ENCODE results near the gene ARHGAP26. TPM values are rescaled to one million over a fixed set of nuclear protein-coding genes. Genes with fewer than 3 reads are reported as not detected.
"Not testable (repeated sequence)": the region's sequence is repeated elsewhere in the genome, so short reads cannot be mapped to it uniquely, and the experiment has no call there.

The ARHGAP26 gene
- total RNA-seq, 1 experiment from 2014 or later, result 38.3 TPM

DNA sequence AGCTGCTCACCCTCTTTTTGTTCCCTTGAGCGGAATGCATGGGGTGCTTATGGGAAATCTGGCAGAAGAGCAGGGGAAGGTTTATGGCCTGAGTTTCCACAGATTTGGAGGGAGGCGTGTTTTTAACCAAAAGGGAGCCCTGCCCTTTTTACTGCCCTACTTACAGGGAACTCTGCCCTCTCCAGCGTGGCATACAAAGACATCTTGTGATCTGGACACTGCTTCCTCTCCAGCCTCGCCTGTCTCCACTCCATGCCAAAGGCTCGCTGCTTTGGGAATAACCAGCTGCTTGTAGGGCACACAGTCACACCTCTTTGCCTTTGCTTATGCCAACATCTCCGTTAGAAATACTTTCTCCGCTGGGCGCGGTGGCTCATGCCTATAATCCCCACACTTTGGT lies 314.2 kb downstream of the ARHGAP26 start:
- in situ Hi-C loops (cut with HindIII; ENCODE audit: low pct_unique_long_range_greater_than_20kb, low sequenced_read_pairs), result no loop called here
- DNase-seq (ENCODE audit: low read depth), result no peak

DNA sequence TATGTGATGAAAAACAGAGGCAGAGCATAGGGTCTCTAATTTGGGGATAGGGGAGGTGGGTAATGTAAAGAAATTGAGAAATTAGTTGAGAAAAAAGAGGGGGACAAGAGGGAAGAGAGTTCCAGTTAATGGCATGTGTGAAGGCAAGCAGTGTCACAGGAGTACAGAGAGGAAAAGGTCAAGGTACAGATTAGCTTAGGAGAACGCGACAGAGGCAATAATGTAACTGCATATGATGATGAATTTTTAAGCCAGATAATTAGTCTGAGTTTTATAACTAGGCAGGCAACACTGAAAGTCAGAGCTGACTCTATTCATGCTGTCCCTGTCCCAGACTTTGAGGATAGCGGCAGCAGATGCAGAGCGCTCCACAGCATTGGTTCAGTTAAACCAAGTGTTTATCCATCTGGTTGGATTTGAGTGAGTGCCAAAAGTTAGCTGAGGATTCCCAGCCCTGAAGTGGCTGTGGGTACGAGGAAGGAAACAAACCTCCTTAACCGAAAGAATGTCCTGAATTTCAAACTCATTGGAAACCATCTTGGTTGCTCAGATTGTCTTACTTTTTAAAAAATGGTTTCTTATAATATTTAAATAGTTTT lies 315.2 kb downstream of the ARHGAP26 start:
- no peak for DNase-seq (ENCODE audit: low read depth)
- in situ Hi-C loops (cut with HindIII; ENCODE audit: low pct_unique_long_range_greater_than_20kb, low sequenced_read_pairs), result no loop called here

DNA sequence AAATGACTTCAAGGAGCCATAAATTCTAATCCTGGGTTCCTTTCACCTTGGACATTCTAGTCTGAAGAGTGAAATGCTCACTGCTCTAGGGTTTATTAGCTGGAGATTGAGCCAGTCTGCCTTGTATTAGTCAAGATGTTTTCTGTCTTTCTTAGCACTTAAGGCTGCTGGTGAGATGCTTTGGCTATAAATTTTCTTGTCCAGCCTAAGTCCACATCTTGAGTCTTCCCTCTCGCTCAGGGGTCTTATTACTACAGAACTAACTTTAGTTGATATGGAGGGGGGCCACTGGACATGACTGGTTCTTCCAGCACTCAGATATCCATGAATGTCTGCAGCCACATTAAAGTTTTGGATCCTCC lies 316.4 kb downstream of the ARHGAP26 start:
- in situ Hi-C loops (cut with HindIII; ENCODE audit: low pct_unique_long_range_greater_than_20kb, low sequenced_read_pairs), result no loop called here

DNA sequence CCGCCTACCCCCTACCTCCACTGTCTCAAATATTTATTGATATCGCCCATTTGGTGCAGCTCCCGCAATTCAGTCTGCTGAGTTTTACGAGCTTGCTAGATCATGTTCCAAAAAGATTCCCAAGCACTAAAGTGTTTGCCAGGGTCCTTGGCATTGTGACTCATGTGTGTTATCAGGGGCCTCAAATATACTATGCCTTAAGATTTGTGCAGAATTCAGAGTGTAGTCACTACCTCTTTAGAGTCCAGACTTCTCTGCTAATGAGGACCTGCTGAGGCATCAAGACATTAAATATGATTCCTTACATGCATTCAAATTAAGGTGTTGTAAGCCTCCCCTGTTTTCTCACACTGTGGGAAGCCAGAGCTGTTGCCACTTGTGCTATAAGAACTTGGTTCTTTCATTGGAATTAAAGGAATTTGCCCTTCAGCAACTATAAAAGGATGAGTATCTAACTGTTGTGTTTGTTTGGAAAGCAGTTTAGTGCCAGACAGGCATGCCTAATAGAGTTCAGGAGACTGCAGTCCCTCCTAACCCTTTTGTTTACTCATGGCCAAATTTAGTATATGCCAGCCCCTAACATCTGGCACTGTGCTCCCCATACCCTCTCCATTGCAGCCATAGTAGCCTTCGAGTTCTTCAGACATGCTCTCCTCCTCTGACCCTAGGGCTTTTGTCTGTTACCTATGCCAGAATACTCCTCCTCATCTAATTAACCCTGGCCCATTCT lies 316.9 kb downstream of the ARHGAP26 start:
- in situ Hi-C loops (cut with HindIII; ENCODE audit: low pct_unique_long_range_greater_than_20kb, low sequenced_read_pairs), result no loop called here
- DNase-seq (ENCODE audit: low read depth), result peak; percentile 35

More for the DNA sequence above, 316.4 kb downstream of the ARHGAP26 start:
- no peak for DNase-seq (ENCODE audit: low read depth)

DNA sequence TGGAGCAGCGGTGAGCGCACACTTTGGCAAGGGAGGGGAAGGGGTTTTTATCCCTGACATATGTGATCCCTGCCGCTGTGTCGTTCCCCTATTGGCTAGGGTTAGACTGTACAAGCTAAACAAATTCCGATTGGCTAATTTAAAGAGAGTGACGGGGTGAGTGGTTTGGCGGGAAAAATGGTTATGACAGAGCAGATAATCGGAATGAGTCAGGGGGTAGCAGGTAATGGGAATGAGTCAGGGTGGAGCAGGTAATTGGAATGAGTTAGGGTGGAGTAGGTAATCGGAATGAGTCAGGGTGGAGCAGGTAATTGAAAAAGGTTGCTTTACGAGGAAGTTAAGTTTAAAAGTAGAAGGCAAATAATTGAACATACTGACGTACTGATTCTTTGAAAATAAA lies 318.5 kb downstream of the ARHGAP26 start:
- in situ Hi-C loops (cut with HindIII; ENCODE audit: low pct_unique_long_range_greater_than_20kb, low sequenced_read_pairs); DNase-seq (ENCODE audit: low read depth): not testable (repeated sequence)

DNA sequence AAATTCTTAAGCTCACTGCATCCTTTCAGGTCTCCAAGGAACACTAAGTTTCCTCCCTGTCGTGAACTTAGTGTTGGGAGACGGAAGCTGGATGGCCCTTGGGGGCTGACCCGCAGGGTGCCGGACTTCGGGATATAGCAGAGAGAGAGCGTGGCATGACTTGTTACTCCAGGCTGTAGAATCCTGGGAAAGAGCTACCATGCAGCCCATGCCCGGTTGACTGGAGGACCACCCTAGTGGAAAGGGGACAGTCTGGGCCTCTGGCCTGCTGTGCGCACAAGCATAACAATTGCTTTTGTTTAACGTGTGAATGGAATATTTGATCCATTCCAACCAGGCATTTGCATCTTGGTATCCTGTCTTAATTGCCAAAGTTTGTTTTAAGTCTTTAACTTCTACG lies 319.9 kb downstream of the ARHGAP26 start:
- in situ Hi-C loops (cut with HindIII; ENCODE audit: low pct_unique_long_range_greater_than_20kb, low sequenced_read_pairs); DNase-seq (ENCODE audit: low read depth): not testable (repeated sequence)

DNA sequence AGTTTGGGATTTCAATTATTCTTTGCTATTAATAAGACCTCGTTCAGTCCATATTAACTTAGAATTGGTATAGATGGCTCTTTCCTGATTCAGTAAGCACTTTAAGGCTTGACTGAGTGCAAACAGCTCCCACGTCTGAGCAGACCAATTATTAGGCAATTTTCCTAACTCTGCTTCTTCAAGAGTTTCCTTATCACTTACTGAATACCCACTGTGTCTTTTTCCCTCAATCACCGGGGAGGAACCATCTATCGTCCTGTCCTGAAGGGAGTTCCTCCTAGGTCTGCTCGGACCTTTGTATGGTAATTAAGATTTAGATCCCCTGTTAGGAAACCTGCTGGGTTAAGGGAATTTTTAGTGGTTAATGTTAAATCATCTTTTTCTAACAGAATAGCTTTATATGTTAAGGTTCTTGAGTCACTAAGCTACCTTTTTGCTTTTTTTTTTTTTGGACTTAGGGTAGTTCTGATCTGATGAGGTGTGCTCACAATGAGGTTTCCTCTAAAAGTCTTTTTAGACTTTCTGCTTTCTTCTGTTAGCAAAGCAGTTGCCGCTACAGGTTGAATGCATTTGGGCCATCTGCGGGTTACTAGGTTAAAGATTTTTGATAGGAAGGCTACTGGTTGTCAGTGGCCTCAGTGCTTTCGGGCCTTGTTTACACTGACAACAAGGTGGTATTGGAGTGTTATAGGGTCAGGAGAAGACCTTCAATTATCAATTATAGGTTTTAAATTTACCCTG lies 322.7 kb downstream of the ARHGAP26 start:
- DNase-seq (ENCODE audit: low read depth); in situ Hi-C loops (cut with HindIII; ENCODE audit: low pct_unique_long_range_greater_than_20kb, low sequenced_read_pairs): not testable (repeated sequence)

DNA sequence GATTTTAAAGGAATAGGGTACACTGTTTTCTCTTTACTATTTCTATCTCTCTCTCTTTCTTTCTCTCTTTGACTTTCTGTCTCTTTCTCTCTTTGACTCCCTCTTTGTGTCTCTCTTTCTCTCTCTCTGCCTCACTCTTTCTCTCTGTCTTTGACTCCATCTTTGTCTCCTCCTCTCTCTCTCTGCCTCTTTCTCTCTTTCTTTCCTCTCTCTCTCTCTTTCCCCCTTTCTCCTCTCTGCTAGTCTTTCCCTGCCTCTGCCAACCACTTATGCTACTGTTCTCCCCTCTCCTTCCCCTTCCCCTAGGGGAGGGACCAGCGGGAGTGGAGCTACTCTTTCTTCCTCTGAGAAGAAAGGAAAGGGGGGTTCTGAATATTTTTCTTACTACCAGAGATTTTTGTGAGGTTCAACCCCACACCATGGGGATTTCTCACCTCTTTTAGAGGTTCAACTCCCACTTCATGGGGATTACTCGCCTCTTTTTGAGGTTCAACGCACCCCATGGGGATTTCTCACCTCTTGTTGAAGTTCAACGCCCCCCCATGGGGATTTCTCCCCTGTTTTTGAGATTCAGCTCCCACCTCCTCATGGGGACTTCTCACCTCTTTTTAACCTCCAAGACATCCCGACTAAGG lies 323.4 kb downstream of the ARHGAP26 start:
- in situ Hi-C loops (cut with HindIII; ENCODE audit: low pct_unique_long_range_greater_than_20kb, low sequenced_read_pairs), result no loop called here
- DNase-seq (ENCODE audit: low read depth), result no peak

DNA sequence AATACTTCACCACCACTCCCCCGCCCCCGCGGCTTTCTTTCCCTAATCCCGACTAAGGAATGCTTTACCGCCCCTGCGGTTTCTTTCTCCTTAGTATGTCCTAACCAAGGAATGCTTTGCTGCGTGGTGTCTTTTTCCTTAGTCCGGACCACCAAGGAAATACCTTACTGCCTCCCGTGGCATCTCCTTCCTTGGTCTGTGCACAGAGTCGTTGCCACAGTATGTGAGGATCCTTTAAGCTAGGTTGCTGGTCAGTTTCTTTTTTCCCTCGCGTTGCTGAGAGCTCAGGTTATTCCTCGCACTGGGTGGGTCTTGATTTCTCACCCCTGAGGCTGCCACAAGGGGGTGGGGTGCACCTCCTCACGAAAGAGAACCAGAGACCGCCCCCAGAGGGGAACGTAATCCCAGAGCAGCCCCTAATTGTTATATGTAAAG lies 323.9 kb downstream of the ARHGAP26 start:
- no peak for DNase-seq (ENCODE audit: low read depth)
- in situ Hi-C loops (cut with HindIII; ENCODE audit: low pct_unique_long_range_greater_than_20kb, low sequenced_read_pairs), result no loop called here

DNA sequence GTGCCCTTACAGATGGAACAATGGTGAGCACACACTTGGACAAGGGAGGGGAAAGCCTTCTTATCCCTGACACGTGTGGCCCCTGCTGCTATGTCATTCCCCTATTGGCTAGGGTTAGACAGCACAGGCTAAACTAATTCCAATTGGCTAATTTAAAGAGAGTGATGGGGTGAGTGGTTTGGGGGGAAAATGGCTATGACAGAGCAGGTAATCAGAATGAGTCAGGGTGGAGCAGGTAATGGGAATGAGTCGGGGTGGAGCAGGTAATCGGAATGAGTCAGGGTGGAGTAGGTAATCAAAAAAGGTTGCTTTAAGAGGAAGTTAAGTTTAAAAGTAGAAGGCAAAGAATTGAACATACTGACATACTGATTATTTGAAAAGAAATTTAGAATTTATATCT lies 324.4 kb downstream of the ARHGAP26 start:
- DNase-seq (ENCODE audit: low read depth); in situ Hi-C loops (cut with HindIII; ENCODE audit: low pct_unique_long_range_greater_than_20kb, low sequenced_read_pairs): not testable (repeated sequence)

DNA sequence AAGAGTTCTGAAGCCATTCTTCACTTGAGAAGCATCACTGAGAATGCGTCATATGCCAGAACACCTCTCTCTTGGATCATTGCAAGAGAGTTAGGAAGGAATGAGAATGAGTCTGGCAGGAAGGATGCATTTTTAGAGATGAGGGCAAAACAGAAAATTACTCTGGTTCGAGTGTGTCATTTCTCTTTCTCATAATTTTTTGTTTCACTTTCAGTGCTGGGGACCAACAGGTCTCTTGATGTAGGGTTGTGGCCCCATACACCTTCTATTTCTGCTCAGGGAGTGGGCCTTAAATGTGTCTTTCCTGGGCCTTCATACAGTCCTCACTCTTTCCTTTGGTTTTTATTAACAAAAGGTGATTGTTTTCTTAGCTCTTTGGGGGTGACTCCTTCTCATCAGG lies 330.9 kb downstream of the ARHGAP26 start:
- DNase-seq (ENCODE audit: low read depth), result no peak
- in situ Hi-C loops (cut with HindIII; ENCODE audit: low pct_unique_long_range_greater_than_20kb, low sequenced_read_pairs), result no loop called here

DNA sequence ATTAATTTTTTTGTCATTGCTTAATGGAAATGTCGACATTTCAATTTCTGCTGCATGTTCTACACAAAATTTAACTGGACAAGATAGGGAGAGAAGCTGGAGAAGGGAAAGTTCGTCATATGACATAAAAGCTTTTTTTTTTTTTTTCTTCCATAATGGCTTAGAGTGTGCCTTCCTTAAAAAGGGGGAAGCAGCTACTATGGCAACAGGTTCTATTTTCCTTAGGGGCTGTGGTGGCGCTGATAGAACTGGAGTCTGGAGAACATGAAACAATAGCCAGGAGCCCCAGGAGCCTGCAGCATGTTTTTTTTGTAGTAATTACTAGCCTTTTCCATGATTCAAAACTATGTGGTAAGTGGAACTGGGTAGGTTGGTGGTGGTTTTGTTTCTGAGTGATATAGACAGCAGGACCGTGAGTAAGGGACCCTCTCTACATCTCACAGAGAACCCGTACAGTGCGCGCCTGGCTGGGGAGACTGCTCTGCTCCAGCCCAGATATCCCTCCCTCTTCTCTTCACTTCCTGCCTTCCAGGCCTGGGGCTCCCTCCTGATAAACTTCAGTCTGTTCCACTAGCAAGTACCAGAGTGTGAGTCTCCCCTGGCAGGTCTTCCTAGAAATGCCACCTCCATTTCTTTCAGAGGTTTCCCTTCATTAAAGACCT lies 331.7 kb downstream of the ARHGAP26 start:
- DNase-seq (ENCODE audit: low read depth), result no peak
- in situ Hi-C loops (cut with HindIII; ENCODE audit: low pct_unique_long_range_greater_than_20kb, low sequenced_read_pairs), result no loop called here

DNA sequence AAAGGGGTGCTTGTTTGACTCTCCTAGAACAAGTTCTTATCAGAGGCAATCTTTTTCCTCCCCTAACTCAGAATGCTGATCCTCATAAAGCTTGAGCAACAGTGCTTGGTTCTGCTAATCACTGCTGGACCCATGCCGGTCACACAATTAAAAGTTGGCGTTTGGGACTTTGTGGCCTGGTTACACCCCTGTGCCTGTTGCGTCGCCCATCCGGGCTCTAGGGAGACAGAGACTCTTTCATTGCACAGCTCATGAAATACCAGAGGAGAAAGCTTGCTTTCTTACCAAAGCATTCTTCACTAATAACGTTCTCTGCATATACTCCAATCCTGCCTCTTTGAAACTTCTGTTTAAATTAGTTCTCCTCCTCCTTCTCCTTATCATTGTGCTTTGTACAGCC lies 332.2 kb downstream of the ARHGAP26 start:
- DNase-seq (ENCODE audit: low read depth), result no peak
- in situ Hi-C loops (cut with HindIII; ENCODE audit: low pct_unique_long_range_greater_than_20kb, low sequenced_read_pairs), result no loop called here

DNA sequence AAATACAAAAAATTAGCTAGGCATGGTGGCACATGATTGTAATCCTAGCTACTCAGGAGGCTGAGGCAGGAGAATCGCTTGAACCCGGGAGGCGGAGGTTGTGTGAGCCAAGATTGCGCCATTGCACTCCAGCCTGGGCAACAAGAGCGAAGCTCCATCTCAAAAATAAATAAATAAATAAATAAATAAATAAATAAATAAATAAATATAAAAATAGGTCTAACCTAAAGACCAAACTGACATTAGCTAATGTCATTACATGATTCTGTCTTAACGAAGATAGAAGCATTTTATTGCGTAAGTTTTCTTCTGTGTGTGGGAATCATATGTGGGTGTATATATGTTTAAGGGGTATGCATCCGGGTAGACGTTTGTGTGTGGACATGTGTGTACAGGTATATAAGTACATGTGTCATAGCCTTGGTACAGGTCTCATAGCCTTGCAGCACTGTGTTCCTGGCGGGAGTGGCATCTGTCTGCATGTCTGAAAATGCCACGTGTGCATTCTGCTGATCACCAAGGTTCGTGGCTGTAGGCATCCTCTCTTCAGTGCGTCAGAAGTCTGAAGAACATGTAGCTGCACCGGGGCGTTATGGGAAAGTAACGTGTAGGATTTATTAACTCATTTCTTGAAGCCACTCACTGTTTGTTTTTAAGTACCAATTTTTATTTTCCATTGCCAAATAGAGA lies 335.2 kb downstream of the ARHGAP26 start:
- in situ Hi-C loops (cut with HindIII; ENCODE audit: low pct_unique_long_range_greater_than_20kb, low sequenced_read_pairs), result no loop called here
- no peak for DNase-seq (ENCODE audit: low read depth)

DNA sequence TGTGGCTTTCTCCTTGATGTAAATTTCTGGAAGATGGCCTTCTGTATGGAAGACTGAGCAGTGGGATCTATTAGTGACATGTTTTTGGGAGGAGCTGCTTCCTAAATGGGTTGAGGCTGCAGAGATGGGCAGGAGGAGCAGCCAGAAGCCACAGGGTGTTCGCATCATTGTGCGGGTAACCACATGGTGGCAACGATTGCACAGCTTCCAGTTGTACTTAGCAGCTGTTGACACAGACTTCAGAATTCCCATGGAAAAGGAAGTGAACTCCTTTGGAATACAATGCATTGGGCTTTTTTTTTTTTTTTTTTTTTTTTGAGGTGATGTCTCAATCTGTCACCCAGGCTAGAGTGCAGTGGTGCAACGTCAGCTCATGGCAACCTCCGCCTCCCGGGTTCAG lies 336.0 kb downstream of the ARHGAP26 start:
- DNase-seq (ENCODE audit: low read depth), result peak; percentile 54
- in situ Hi-C loops (cut with HindIII; ENCODE audit: low pct_unique_long_range_greater_than_20kb, low sequenced_read_pairs), result no loop called here

DNA sequence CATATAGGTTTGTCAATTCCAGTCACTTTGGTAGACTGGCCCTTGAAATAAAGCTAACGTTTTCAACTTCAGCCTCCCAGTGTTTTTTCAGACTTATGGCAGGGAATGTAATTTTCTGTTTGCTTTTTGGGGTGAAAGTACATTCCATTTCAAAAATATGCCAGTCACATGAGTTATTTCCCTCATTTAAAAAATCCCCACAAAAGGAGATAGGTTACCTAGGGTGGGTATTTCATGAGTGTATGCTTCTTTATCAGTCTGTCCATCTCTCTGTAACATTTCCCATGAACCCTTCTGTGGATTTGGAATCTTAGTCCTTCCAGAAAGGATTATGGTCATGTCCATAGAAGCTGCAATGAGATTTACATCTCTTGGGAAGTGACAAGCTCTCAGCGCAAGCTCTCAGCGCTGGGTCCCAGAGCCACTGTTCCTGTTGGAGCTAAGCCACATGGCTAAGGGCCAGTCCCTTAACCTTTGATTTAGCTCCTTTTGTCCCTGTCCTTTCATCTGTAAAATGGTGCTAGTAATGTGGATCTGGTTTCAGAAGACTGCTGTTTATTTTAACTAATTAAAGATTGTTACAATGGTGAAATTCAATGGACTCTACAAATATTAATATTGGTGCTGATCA lies 338.4 kb downstream of the ARHGAP26 start:
- peak; percentile 44 for DNase-seq (ENCODE audit: low read depth)
- in situ Hi-C loops (cut with HindIII; ENCODE audit: low pct_unique_long_range_greater_than_20kb, low sequenced_read_pairs), result no loop called here

DNA sequence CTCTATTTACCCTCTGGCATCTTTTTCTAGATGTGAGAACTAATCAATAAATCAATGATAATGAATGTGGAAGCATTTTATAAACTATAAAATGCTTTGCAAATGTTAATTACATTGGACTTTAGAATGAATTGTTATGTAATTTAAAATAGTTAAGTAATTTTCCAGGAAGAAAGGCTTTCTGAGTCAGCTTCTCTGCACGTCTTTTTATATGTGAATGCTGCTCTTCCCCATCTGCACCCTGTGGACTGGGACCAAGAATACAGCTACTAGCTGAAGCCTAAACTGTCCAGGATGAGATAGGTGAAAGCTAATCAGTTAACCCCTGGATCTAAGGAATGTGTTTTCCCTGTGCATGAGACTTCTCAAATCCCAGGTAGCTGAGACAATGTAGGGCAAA lies 340.4 kb downstream of the ARHGAP26 start:
- no peak for DNase-seq (ENCODE audit: low read depth)
- in situ Hi-C loops (cut with HindIII; ENCODE audit: low pct_unique_long_range_greater_than_20kb, low sequenced_read_pairs), result no loop called here

DNA sequence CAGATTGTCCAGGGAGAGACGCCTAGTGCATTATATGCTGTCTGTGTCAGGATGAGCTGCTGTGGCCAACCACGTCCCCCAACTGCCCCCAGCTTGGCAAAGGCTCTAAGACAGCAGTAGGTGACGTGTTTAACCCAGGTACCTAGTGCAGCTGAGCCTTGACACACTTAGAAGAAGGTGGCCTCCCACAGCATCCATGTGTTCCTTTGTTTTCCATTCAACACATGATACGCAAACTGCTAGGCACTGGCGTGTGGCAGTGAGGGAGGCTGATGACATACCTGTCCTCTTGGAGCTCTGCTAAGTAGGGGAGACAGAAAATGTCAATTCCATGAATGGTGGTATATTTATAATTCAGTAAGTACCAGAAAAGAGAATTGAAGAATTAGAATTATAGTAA lies 341.6 kb downstream of the ARHGAP26 start:
- in situ Hi-C loops (cut with HindIII; ENCODE audit: low pct_unique_long_range_greater_than_20kb, low sequenced_read_pairs), result no loop called here
- no peak for DNase-seq (ENCODE audit: low read depth)

Data from Caki2 (cell line).